Fibroblast of pulmonary artery (primary cell): ENCODE data around the gene DCD.

Source experiments
- DNase-seq: peaks from one replicate; pipeline ENCODE4 v3.0.0-alpha.2; 2010; ENCODE audit warnings: low read depth
- H3K4me3 ChIP-seq: replicated peaks from 2 replicates; pipeline ENCODE4 v1.5.1; 2011; ENCODE audit warnings: low read depth, mild to moderate bottlenecking, control low read depth, low read length, moderate library complexity
- TF ChIP-seq, protein P1 (sequence below): IDR thresholded peaks from 2 replicates; pipeline ENCODE4 v1.5.1; 2011; ENCODE audit warnings: mild to moderate bottlenecking, control low read depth, low read length, inconsistent platforms; ENCODE audit errors: missing control alignments

DCD gene

DNA sequence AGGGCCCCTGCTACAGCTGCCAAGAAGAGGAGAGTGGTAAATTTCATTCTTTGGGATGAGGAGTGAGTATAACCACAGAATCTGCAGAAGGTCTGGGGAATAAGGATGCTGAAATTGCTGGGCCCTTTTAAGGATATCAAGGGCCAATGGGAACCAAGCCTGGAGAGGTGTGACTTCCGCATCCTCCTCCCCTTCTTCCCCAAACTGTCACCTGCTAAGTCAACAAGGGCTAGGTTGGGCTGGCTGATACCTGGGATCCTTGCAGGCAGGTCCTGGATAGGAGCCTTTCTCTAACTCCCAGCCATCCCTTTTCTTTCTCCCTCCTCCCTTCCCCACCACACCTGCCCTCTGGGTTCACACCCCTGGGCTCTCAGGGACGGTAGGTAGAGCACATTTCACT lies 13.4 kb downstream of the DCD start, which contains the start of gene LACRT:
Gene LACRT (minus strand): TSS at position 101 of the 400 bp plus-strand sequence. CDS start 54 bp downstream, at position 47.
- TF ChIP-seq, protein P1, sequence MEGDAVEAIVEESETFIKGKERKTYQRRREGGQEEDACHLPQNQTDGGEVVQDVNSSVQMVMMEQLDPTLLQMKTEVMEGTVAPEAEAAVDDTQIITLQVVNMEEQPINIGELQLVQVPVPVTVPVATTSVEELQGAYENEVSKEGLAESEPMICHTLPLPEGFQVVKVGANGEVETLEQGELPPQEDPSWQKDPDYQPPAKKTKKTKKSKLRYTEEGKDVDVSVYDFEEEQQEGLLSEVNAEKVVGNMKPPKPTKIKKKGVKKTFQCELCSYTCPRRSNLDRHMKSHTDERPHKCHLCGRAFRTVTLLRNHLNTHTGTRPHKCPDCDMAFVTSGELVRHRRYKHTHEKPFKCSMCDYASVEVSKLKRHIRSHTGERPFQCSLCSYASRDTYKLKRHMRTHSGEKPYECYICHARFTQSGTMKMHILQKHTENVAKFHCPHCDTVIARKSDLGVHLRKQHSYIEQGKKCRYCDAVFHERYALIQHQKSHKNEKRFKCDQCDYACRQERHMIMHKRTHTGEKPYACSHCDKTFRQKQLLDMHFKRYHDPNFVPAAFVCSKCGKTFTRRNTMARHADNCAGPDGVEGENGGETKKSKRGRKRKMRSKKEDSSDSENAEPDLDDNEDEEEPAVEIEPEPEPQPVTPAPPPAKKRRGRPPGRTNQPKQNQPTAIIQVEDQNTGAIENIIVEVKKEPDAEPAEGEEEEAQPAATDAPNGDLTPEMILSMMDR: no peak

DNA sequence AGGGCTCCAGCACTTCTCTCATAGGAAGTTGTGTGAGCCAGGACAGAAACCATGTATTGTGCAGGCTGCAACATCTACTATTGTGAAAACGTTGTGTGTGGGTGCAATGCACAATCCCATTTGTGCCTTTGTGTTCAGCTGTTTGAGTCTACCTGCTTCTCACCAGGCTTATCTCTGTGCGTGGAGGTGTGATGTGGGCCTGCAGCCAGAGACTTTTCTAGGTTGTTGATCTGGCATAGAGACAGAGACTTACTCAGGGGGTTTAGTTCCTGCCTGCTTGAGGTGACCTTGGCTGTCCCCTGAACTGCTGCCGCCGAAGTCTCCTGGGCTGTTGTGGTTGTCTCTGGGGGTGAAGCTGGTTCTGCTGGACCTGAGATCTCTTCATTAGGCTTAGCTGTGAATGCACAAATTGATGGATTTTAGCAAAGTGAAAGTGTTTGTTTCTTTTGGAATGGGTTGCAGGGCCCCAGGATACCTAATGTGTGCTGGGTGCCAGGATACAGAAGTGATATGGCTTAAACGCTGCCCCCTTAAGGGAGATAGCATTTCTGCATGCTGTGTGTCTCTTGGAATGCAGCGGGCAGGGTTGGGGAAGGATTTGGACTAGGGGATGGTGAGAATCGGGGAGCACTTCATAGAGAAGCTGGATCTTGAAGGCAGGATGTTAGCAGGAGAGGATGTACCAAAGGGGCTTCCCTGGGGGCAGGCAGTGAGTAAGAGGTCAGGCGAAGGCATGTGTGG lies 16.0 kb downstream of the DCD start:
- DNase-seq: no peak
- TF ChIP-seq, protein P1: no peak
- H3K4me3 ChIP-seq: no peak overlapping the region

More for the DNA sequence above, 13.4 kb downstream of the DCD start, which contains the start of gene LACRT:
- no peak within 1 kb of the TSS for H3K4me3 ChIP-seq
- DNase-seq: no peak

DNA sequence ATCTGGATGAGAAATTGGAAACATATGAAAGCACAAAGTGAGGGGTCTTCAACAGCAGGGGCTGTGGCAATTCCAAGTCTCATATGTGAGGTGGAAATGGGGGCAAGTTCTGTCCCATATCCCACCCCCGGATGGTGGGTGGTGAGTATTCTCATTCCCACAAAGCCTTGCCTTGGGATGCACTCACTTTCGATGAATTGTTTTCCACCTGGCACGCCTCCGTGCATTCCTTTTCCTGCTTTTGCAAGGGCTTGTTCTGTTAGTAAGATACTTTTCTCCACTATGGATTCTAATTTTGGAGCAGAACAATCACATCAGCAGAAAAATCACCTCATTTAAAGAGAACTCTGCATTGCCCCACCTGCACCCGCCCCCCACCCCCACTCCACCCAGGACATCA lies 16.6 kb downstream of the DCD start:
- TF ChIP-seq, protein P1: no peak
- DNase-seq: no peak
- H3K4me3 ChIP-seq: no peak overlapping the region

DNA sequence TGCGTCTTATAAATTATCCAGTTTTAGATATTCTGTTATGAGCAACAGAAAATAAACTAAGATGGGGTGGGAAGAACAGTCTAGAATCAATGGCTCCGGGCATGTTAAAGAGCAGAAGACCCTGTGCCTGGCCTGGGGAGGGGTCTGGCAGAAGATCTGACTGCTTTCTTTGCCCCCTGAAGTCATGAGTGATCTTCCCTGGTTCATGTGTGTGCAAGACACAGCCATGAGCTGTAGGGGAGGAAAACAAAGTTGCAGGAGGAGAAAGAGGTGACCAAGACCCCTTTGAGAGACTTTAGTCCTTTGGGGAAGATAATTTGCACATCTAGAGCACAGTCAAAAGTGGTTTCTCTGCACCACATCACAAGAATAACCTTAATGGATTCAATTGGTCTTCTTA lies 18.2 kb downstream of the DCD start:
- TF ChIP-seq, protein P1: no peak
- DNase-seq: no peak
- no peak overlapping the region for H3K4me3 ChIP-seq

DNA sequence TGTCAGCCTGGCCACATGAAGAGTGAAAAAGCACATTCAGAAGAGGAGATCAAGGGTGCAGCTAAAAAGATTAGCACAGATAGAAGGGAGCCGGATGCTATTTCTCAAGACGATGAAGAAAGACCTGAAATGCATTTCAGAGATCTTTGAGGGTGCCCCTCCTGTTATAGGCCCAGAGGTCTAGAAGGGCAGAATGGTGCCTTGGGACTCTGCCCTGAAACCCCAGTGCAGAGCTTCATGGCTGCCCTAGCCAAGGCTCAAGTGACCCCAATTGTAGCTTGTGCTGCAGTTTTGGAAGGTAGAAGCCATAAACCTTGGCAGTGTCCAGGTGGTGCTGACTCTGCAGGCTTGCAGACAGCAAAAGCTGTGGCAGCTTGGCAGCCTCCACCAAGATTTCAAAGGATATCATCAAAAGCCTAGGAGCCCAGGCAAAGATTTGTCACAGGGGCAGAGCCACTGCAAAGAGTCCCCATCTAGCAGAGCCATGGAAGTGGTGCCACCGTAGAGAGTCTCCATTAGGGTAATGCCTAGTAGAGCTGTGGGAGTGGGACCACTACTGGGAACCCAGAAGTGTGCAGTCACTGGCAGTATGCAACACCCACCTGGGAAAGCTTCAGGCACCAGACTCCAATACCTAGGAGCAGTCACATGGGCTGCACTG lies 19.8 kb downstream of the DCD start:
- TF ChIP-seq, protein P1: no peak
- H3K4me3 ChIP-seq: no peak overlapping the region
- no peak for DNase-seq

DNA sequence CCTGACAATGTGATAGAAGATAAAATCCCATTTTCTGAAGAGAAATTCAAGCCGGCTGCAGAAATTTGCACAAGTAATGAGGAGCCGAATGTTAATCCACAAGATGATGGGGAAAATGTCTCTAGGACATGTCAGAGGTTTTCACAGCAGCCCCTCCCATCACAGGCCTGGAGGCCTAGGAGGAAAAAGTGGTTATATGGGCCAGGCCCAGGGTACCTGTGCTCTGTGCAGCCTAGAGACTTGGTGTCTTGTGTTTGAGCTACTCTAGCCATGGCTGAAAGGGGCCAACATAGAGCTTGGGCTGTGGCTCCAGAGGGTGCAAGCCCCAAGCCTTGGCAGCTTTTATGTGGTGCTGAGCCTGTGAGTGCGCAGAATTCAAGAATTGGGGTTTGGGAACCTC lies 20.9 kb downstream of the DCD start:
- no peak for DNase-seq
- no peak overlapping the region for H3K4me3 ChIP-seq
- TF ChIP-seq, protein P1: no peak

DNA sequence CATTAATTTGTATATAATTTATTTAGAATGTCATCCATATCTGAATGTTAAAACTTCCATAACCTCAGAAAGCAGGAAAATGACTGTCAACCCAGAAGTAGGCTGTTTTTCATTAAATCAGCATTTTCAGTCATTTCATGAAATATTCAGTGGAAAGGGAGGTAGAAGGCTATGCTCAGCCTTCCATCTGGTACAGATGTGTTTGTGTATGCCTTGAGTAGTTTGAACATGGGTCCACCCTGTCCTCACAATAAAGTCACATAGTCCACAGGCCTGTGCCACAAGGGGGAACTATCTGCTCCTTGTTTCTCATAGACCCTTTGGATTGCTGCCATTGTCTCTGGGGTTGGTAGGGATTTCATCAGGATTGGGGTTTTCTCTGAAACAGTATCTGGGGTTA lies 22.6 kb downstream of the DCD start:
- TF ChIP-seq, protein P1: no peak
- no peak for DNase-seq
- H3K4me3 ChIP-seq: no peak overlapping the region
